ENCODE measurements around the gene PHKB.
"Not testable (repeated sequence)": the region's sequence is repeated elsewhere in the genome, so short reads cannot be mapped to it uniquely, and the experiment has no call there.

GRCh38 chr16:47551185-47551584 is 90.1 kb downstream of the PHKB start:
- TF ChIP-seq EZH2 (IDR thresholded peaks at IDR 0.05; ENCODE audit: borderline replicate concordance, insufficient read depth, low read depth, low read length, poor library complexity, severe bottlenecking), result not testable (repeated sequence)
- TF ChIP-seq, protein P1, sequence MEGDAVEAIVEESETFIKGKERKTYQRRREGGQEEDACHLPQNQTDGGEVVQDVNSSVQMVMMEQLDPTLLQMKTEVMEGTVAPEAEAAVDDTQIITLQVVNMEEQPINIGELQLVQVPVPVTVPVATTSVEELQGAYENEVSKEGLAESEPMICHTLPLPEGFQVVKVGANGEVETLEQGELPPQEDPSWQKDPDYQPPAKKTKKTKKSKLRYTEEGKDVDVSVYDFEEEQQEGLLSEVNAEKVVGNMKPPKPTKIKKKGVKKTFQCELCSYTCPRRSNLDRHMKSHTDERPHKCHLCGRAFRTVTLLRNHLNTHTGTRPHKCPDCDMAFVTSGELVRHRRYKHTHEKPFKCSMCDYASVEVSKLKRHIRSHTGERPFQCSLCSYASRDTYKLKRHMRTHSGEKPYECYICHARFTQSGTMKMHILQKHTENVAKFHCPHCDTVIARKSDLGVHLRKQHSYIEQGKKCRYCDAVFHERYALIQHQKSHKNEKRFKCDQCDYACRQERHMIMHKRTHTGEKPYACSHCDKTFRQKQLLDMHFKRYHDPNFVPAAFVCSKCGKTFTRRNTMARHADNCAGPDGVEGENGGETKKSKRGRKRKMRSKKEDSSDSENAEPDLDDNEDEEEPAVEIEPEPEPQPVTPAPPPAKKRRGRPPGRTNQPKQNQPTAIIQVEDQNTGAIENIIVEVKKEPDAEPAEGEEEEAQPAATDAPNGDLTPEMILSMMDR (IDR thresholded peaks at IDR 0.05), result not testable (repeated sequence)

Data from B cell (primary cell).